CD4-positive, alpha-beta T cell treated with Interleukin-15 for 1 hour (primary cell): ENCODE data around the gene MTSS2.
"Not testable (repeated sequence)": the region's sequence is repeated elsewhere in the genome, so short reads cannot be mapped to it uniquely, and the experiment has no call there.

Experiments
- DNase-seq: peaks from one replicate; pipeline ENCODE4 v3.0.0-alpha.2; 2020

Gene MTSS2

GRCh38 chr16:70684146-70685060 is 1.4 kb downstream of the MTSS2 start:
- DNase-seq, result no peak

- DNase-seq, result no peak
Observed at GRCh38 chr16:70683146-70683944, 2.5 kb downstream of the MTSS2 start.

- no peak for DNase-seq
Observed at GRCh38 chr16:70682239-70683145, 3.4 kb downstream of the MTSS2 start.

GRCh38 chr16:70681382-70682238 is 4.2 kb downstream of the MTSS2 start:
- DNase-seq, result no peak

- no peak for DNase-seq
Observed at GRCh38 chr16:70680495-70681381, 5.1 kb downstream of the MTSS2 start.

GRCh38 chr16:70679671-70680494 is 6.0 kb downstream of the MTSS2 start:
- no peak for DNase-seq

- DNase-seq, result no peak
Observed at GRCh38 chr16:70678898-70679670, 6.8 kb downstream of the MTSS2 start.

GRCh38 chr16:70678121-70678897 is 7.5 kb downstream of the MTSS2 start:
- DNase-seq, result no peak

GRCh38 chr16:70677499-70678120 is 8.2 kb downstream of the MTSS2 start:
- no peak for DNase-seq

- DNase-seq, result no peak
Observed at GRCh38 chr16:70676675-70677498, 9.0 kb downstream of the MTSS2 start.

GRCh38 chr16:70675851-70676513 is 9.9 kb downstream of the MTSS2 start:
- no peak for DNase-seq

- no peak for DNase-seq
Observed at GRCh38 chr16:70674221-70675014, 11.4 kb downstream of the MTSS2 start.

GRCh38 chr16:70670938-70671337 is 14.9 kb downstream of the MTSS2 start:
- DNase-seq, result not testable (repeated sequence)

- no peak for DNase-seq
Observed at GRCh38 chr16:70670175-70670574, 15.7 kb downstream of the MTSS2 start.
